Calu3 (cell line): ENCODE data around the gene ADAMTS17. TPM values are rescaled to one million over a fixed set of nuclear protein-coding genes. Genes with fewer than 3 reads are reported as not detected.

Experiments
- BruUV-seq: library from RNA; stranded (reverse); fragments of 400-500 nt; replicated peaks from 2 replicates; lab custom pipeline; 2021; lab: Mats Ljungman, UMichigan
- CTCF ChIA-PET: fragments of 300-600 bp; sonication (Branson Sonifier 250); formaldehyde crosslinking; loops from one replicate; lab custom pipeline; 2022; ENCODE audit warnings: antibody characterized with exemption; lab: Charles Lee
- DNase-seq: peaks from one replicate; pipeline ENCODE4 v3.0.0; 2022
- H3K27ac Mint-ChIP-seq: one replicate; pipeline ENCODE4 v1.8.0; 2022; ENCODE audit warnings: mixed read lengths; ENCODE audit not compliant: unreplicated experiment
- H3K27me3 Mint-ChIP-seq: one replicate; pipeline ENCODE4 v1.8.0; 2022; ENCODE audit warnings: mixed read lengths; ENCODE audit not compliant: unreplicated experiment
- H3K36me3 Mint-ChIP-seq: one replicate; pipeline ENCODE4 v1.8.0; 2022; ENCODE audit warnings: mild to moderate bottlenecking, moderate library complexity, mixed read lengths; ENCODE audit not compliant: insufficient read depth, unreplicated experiment
- H3K4me1 Mint-ChIP-seq: one replicate; pipeline ENCODE4 v1.8.0; 2022; ENCODE audit warnings: mild to moderate bottlenecking, low read depth, mixed read lengths; ENCODE audit not compliant: unreplicated experiment
- H3K4me3 Mint-ChIP-seq: one replicate; pipeline ENCODE4 v1.8.0; 2022; ENCODE audit warnings: mild to moderate bottlenecking, low read depth, moderate library complexity, mixed read lengths; ENCODE audit not compliant: unreplicated experiment
- H3K9me3 Mint-ChIP-seq: one replicate; pipeline ENCODE4 v1.8.0; 2022; ENCODE audit warnings: low read depth, mixed read lengths; ENCODE audit not compliant: unreplicated experiment
- intact Hi-C: fragments of 100-400 bp; cut with micrococcal nuclease; formaldehyde crosslinking; loops from one replicate; pipeline ENCODE4 v1.10.0; 2022; ENCODE audit not compliant: unreplicated experiment
- total RNA-seq: library from RNA; stranded (reverse); gene quantifications from 2 replicates; pipeline ENCODE4 v1.2.3, GENCODE V29; 2022
- TF ChIP-seq, protein P1 (sequence below): fragments of 200-600 bp; IDR thresholded peaks from one replicate; pipeline ENCODE4 v1.8.0; 2022; ENCODE audit warnings: antibody characterized with exemption; ENCODE audit not compliant: unreplicated experiment

ADAMTS17 gene
- total RNA-seq, 1 experiment from 2014 or later = 3.5 TPM

GRCh38 chr15:100196326-100197058 is 145.3 kb downstream of the ADAMTS17 start:
- CTCF ChIA-PET = no interaction called here
- Mint-ChIP-seq H3K27ac (no peak overlapping the region), H3K4me3 (no peak overlapping the region), H3K9me3 (peaks cover 2% of the 10 kb centered on the region), H3K36me3 (no peaks in the 10 kb centered on the region), H3K4me1 (no peaks in the 10 kb centered on the region), H3K27me3 (no peaks in the 10 kb centered on the region)
- intact Hi-C loops = no loop called here
- no TSS peak for BruUV-seq
- TF ChIP-seq, protein P1, sequence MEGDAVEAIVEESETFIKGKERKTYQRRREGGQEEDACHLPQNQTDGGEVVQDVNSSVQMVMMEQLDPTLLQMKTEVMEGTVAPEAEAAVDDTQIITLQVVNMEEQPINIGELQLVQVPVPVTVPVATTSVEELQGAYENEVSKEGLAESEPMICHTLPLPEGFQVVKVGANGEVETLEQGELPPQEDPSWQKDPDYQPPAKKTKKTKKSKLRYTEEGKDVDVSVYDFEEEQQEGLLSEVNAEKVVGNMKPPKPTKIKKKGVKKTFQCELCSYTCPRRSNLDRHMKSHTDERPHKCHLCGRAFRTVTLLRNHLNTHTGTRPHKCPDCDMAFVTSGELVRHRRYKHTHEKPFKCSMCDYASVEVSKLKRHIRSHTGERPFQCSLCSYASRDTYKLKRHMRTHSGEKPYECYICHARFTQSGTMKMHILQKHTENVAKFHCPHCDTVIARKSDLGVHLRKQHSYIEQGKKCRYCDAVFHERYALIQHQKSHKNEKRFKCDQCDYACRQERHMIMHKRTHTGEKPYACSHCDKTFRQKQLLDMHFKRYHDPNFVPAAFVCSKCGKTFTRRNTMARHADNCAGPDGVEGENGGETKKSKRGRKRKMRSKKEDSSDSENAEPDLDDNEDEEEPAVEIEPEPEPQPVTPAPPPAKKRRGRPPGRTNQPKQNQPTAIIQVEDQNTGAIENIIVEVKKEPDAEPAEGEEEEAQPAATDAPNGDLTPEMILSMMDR = no peak
- no peak for DNase-seq

DNA sequence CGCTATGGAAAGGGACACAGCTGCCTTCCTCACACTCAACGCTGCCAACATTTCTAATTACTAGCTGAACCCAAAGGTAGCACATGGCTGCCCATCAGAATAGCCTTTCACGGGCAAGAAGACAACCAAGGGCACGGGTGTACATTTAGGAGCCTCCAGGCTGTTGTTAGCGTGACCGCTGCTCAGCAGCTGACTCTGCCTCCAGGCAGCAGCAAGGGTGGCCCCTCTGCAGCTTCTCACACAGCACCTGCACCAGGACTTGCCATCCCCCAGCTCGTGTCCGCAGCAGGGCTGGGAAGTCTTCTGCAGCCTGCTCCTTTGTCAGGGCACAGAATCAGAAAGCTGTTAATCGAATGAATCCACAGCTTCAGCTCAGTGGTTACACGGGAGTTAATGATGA is 146.8 kb downstream of the ADAMTS17 start:
- no TSS peak for BruUV-seq
- H3K36me3 Mint-ChIP-seq = no peaks in the 10 kb centered on the region
- TF ChIP-seq, protein P1 = no peak
- DNase-seq = no peak
- CTCF ChIA-PET = no interaction called here
- H3K27ac Mint-ChIP-seq = no peak overlapping the region
- H3K4me3 Mint-ChIP-seq = no peak overlapping the region
- H3K4me1 Mint-ChIP-seq = no peaks in the 10 kb centered on the region
- H3K9me3 Mint-ChIP-seq = peaks cover 4% of the 10 kb centered on the region
- intact Hi-C loops = no loop called here
- H3K27me3 Mint-ChIP-seq = no peaks in the 10 kb centered on the region

DNA sequence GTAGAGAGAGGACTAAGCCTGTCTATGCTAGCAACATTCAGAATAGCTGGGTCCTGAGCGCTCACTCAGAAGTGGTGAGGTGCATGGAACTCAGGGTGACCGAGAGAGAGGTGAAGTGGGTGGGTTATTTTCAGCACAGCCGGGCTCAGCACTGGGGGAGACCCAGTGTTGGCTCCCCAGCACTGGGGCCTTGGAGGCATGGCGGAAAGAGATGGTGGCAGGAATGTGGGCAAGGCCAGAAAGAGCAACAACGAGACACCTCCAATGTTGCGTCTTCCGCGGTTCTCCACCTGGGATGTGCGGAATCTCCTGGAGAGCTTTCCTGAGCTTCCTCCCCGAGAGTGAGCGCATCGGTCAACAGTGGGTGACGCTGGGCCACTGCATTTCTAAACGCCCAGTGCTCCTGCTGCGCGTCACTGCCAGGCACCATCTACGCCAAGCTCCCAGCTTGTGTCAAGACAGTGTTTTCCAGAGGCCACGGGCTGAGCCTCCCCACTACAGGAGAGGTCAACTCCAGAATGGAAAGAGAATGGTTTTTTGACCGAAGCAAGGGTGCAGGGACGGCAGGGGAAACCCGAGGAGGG is 148.4 kb downstream of the ADAMTS17 start:
- CTCF ChIA-PET = interaction anchor here (0.6 to 1.1 kb wide), 2 partner anchors 9 to 194 kb away, joined by 3 read pairs; no protein-coding TSS in a partner anchor
- Mint-ChIP-seq H3K4me3 (no peak overlapping the region), H3K9me3 (peaks cover 7% of the 10 kb centered on the region), H3K4me1 (no peaks in the 10 kb centered on the region), H3K36me3 (no peaks in the 10 kb centered on the region), H3K27me3 (no peaks in the 10 kb centered on the region), H3K27ac (no peak overlapping the region)
- no TSS peak for BruUV-seq
- no peak for DNase-seq
- intact Hi-C loops = no loop called here
- TF ChIP-seq, protein P1 = no peak

DNA sequence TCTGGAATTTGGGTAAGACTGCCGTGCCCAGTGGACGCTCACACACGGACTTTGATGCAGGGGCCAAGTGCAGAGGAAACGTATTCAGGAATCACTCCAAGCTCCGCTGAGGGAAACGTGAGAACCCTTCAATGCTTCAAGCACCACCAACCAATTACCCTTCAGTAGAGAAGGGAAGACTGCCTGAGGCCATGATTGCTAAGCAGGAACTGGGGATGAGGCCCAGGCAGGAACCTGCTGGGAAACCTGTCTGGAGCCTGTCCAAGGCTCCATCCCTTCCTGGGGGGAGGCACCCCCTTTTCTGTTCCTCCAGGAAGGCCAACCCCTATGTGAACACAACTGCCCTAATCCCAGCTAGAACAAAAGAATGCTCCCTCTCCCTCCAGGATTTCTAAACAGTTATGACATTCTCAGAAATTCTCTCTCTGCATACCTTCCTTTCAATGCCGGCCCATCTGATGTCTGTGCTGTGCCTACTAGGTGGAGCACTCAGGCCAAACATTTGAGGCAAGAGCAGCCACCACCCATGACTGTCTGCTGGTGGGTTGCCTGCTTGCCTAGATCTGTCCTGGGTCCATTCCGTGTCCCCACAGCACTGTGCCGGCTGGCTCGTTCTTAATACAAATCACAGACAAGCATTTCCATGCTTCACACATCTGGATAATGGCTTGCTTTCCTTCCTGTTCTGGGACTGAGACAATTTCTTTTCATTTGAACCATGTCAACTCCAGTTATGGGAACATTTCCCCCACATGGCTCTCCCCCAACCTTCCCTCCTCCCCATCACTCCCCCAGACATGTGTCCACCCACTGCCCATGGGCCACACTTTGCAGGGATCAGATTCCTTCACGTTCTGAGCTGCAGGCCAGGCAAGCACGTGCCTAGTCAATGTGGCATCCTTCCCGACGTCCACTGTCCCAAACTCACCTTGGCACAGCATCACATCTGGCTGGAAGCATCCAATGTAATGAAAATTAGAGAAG is 149.4 kb downstream of the ADAMTS17 start:
- intact Hi-C loops = no loop called here
- CTCF ChIA-PET = interaction anchor here (0.6 kb wide), 1 partner anchor 195 kb away, joined by 3 read pairs; no protein-coding TSS in a partner anchor
- no peaks in the 10 kb centered on the region for H3K36me3 Mint-ChIP-seq
- no peak overlapping the region for H3K27ac Mint-ChIP-seq
- TF ChIP-seq, protein P1 = no peak
- H3K4me3 Mint-ChIP-seq = no peak overlapping the region
- no peaks in the 10 kb centered on the region for H3K27me3 Mint-ChIP-seq
- BruUV-seq = no TSS peak
- peaks cover 7% of the 10 kb centered on the region for H3K9me3 Mint-ChIP-seq
- DNase-seq = no peak
- H3K4me1 Mint-ChIP-seq = no peaks in the 10 kb centered on the region
